Subcutaneous adipose tissue (tissue), 4 donors: Measurements from ENCODE around the gene AGAP3. TPM values are rescaled to one million over a fixed set of nuclear protein-coding genes. Genes with fewer than 3 reads are reported as not detected.

Source experiments
- CTCF ChIP-seq: fragments of 450-650 bp; IDR thresholded peaks from one replicate; pipeline ENCODE4 v1.5.1; 2016; ENCODE audit warnings: low read depth, mild to moderate bottlenecking, control low read depth, antibody characterized with exemption, moderate library complexity
- total RNA-seq, 4 donors: library from RNA; depleted of rRNA; stranded (reverse); fragments of >200 nt; gene quantifications; one replicate each; pipeline ENCODE4 v1.1.0, GENCODE V29; 2016

Gene AGAP3
- total RNA-seq, 4 donors from 2014 or later, result 54.4 to 86.7 (median 62.7) TPM

GRCh38 chr7:151063212-151063561 is 23.1 kb upstream of the AGAP3 start:
- TF ChIP-seq CTCF, result no peak

- no peak for TF ChIP-seq CTCF
Measured at GRCh38 chr7:151064454-151064853, 21.8 kb upstream of the AGAP3 start.

GRCh38 chr7:151064993-151065392 is 21.3 kb upstream of the AGAP3 start:
- no peak for TF ChIP-seq CTCF

DNA sequence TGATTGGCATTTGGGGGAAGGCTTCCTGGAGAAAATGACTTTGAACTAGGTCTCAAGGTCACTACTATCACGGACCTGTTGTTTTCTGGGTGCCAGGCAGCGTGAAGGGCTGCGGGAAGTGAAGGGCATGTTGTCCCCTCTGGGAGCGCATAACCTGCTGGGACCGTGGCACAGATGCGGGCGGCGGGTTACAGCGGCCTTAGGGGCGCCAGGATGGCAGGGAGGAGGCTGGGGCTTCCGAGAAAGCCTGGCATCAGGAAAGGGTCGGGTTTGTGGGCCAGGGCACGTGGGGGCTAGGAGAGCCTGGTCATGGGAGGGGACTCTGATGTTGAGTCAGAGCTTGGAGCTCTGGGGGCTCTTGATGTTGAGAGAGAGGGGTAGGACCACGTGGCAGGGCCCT is 20.8 kb upstream of the AGAP3 start:
- no peak for TF ChIP-seq CTCF

- no peak for TF ChIP-seq CTCF
Measured at GRCh38 chr7:151066273-151066974, 19.9 kb upstream of the AGAP3 start.

- TF ChIP-seq CTCF, result no peak
Measured at GRCh38 chr7:151068069-151068773, 18.1 kb upstream of the AGAP3 start.

- TF ChIP-seq CTCF, result no peak
Measured at GRCh38 chr7:151069841-151070573, 16.3 kb upstream of the AGAP3 start.
